ENCODE data around the gene SRSF1.

The SRSF1 gene

DNA sequence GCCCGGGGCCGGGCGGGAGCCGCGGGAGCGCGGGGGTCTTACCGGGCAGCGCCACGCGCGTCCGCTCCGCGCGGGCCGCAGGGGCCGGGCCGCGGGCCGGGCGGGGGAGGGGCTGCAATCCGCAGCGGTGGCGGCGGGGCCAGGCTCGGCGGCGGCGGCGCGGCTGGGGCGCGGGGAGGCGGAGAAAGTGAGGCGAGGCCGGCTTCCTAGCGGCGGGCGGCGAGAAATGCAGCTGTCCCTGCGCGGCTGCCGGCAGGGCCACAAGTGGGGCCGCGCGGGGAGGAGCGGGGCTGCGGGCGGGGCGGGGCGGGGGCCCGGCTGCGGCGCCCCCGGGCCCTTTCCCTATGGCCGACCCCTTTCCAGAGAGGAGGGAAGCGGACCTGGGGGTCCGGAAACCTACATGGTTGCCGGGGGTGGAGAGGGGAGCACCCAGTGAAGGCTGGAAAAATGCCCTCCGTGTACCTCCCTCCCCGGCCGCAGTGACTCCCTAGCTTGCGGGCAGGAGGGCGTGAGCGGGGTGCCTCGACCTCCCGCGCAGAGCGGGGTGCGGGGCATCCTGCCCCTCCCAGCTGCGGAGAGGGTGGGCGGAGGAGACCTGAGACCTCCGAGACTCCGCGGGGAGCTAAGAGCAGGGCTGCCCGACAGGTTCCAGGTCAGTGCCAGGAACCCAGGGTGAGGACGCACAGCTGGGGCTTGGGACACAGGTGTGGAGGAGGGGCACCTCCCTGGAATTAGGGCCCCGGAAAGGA, 51.7 kb downstream of the SRSF1 start, which contains the start of gene CUEDC1:
Gene CUEDC1, minus strand, starts transcription at position 230 of the 749 bp plus-strand sequence. CDS start 69,848 bp downstream, outside the sequence.
- peak; percentile 88 for DNase-seq (ENCODE audit: extremely low spot score)
- CTCF ChIA-PET = interaction anchor here (0.7 to 1.4 kb wide), 5 partner anchors 15 to 62 kb away, joined by 3 to 4 read pairs (median 3); no protein-coding TSS in a partner anchor

DNA sequence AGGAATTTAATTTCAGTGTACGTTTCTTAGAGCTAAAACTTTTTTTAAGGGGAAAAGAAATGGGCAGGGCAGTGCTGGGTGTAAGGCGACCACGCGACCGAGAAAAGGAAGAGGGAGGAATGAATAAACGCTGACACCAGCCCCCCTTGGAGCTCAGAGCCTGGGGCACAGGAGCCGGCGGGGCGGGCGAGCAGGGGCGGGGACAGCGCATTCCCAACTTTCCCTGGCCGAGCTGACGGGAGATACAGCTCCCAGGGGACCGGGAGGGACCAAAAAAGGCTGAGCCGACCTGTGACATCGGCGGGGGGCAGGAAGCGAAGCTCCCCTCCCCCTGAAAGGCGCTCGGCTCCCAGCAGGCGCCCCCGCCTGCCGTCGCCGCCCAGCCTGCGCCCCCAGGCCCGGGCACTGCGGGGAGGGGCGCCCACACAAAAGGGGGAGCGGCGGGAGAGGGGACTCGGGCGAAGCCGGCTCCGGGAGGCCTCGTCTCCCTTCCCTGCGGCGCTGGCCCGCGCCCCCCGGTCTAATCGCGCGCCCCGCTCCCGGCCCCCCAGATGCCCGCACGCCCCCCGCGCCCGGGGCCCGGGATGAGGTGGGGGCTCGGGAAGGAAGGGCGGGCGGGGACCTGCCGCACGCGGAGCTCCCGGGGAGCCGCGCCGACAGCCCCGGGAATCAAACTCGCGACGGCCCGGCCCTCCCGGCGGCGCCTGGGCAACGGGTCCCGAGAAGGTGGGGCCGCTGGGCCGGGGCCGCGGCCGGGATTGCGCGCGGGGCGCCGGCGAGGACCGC, 52.5 kb downstream of the SRSF1 start:
- ChIA-PET CTCF (interaction anchor here (0.6 kb wide), 2 partner anchors 46 to 85 kb away, joined by 3 to 4 read pairs; no protein-coding TSS in a partner anchor), POLR2A (interaction anchor here (0.7 to 3.0 kb wide), 17 partner anchors 11 to 80 kb away, joined by 3 to 24 read pairs (median 5); partner anchors contain the start of genes SRSF1 and VEZF1)
- TF ChIP-seq BHLHE40 (IDR thresholded peaks at IDR 0.05; ENCODE audit: borderline replicate concordance) = no peak
- no peak for TF ChIP-seq ARNT (IDR thresholded peaks at IDR 0.05)
- TF ChIP-seq SUZ12 (IDR thresholded peaks at IDR 0.05) = no peak
- no peak for TF ChIP-seq FOXA1 (IDR thresholded peaks at IDR 0.05)
- TF ChIP-seq LEF1 (IDR thresholded peaks at IDR 0.05; ENCODE audit: borderline replicate concordance) = no peak
- no peak for TF ChIP-seq NFRKB (IDR thresholded peaks at IDR 0.05)
- no peak for TF ChIP-seq HDGF (IDR thresholded peaks at IDR 0.05; ENCODE audit: borderline replicate concordance)
- no peak for TF ChIP-seq FOXK2 (IDR thresholded peaks at IDR 0.05)
- peak; percentile 82 for DNase-seq (ENCODE audit: extremely low spot score)

More for the DNA sequence above, 51.7 kb downstream of the SRSF1 start, which contains the start of gene CUEDC1:
- POLR2A ChIA-PET = interaction anchor here (1.0 to 3.0 kb wide), 10 partner anchors 11 to 57 kb away, joined by 3 to 24 read pairs (median 4); partner anchors contain the start of gene SRSF1
- TF ChIP-seq FOXM1 (IDR thresholded peaks at IDR 0.05; ENCODE audit: borderline replicate concordance) = no peak
- TF ChIP-seq ELF4 (IDR thresholded peaks at IDR 0.05) = no peak
- no peak for TF ChIP-seq FOXA1 (IDR thresholded peaks at IDR 0.05)
- no peak for TF ChIP-seq TARDBP (IDR thresholded peaks at IDR 0.05)

DNA sequence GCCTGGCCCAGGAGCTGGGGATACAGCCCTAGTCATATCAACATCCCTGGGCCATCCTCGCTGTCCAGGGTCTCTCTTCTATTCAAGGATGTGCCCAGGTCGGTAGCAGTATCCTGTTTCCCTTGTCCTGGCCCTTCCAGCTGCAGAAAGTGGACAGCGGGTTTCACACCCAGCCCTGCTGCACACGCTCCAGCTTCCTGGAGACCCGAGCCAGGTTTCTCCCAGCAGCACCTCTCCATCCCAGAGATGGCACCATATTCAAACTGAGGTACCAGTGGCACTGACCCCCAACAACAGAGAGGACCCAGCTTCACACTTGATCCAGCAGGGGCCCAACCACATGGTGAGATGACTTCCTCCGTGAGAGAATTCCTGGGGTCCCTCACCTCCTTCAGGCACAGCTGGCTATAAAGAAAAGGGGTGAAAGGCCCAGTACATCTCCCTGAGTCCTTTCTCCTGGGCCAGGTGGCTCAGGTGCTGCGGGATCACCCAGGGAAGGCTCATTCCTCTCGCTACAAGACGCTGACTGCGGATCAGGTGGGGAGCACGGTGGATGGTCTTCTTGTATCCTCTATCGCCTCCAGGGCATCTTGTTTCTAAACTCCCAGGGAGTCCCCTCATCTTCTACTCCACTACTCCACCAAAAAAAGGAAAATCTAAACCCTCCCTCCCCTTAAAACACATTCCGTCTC, 53.2 kb downstream of the SRSF1 start:
- ChIA-PET POLR2A (interaction anchor here (0.7 to 3.0 kb wide), 15 partner anchors 10 to 104 kb away, joined by 3 to 24 read pairs (median 5); partner anchors contain the start of genes MRPS23, SRSF1 and VEZF1), CTCF (interaction anchor here (0.6 kb wide), 1 partner anchor 84 kb away, joined by 4 read pairs; no protein-coding TSS in a partner anchor)
- TF ChIP-seq, protein P1, sequence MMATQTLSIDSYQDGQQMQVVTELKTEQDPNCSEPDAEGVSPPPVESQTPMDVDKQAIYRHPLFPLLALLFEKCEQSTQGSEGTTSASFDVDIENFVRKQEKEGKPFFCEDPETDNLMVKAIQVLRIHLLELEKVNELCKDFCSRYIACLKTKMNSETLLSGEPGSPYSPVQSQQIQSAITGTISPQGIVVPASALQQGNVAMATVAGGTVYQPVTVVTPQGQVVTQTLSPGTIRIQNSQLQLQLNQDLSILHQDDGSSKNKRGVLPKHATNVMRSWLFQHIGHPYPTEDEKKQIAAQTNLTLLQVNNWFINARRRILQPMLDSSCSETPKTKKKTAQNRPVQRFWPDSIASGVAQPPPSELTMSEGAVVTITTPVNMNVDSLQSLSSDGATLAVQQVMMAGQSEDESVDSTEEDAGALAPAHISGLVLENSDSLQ (IDR thresholded peaks at IDR 0.05) = no peak
- TF ChIP-seq FOXM1 (IDR thresholded peaks at IDR 0.05; ENCODE audit: borderline replicate concordance) (no peak), SUZ12 (IDR thresholded peaks at IDR 0.05) (no peak), FOXA1 (IDR thresholded peaks at IDR 0.05) (no peak), L3MBTL2 (conservative IDR thresholded peaks at IDR 0.05) (no peak), SP1 (IDR thresholded peaks at IDR 0.05) (no peak), BHLHE40 (IDR thresholded peaks at IDR 0.05; ENCODE audit: borderline replicate concordance) (no peak), ELF4 (IDR thresholded peaks at IDR 0.05) (no peak), FOXK2 (IDR thresholded peaks at IDR 0.05) (no peak), TARDBP (IDR thresholded peaks at IDR 0.05) (no peak), ARNT (IDR thresholded peaks at IDR 0.05) (no peak), CTBP1 (IDR thresholded peaks at IDR 0.05; ENCODE audit: borderline replicate concordance) (no peak), NFRKB (IDR thresholded peaks at IDR 0.05) (no peak), ZNF384 (IDR thresholded peaks at IDR 0.05) (no peak), LEF1 (IDR thresholded peaks at IDR 0.05; ENCODE audit: borderline replicate concordance) (no peak), HDGF (IDR thresholded peaks at IDR 0.05; ENCODE audit: borderline replicate concordance) (no peak)
- no peak for DNase-seq (ENCODE audit: extremely low spot score)

All from HEK293T (cell line).